Posterior cingulate gyrus (tissue), 11 donors: Measurements from ENCODE around the gene SLC39A11.
"Not testable (repeated sequence)": the region's sequence is repeated elsewhere in the genome, so short reads cannot be mapped to it uniquely, and the experiment has no call there.

Experiments
- DNase-seq, 10 donors: peaks; one replicate each; pipeline versions ENCODE4 v3.0.0 to v3.0.0-alpha.2; 2020 to 2021; ENCODE audit warnings: mixed read lengths in 3 of 10
- intact Hi-C: fragments of 100-400 bp; cut with DNase I; formaldehyde crosslinking; loops from one replicate; pipeline ENCODE4 v1.15.1; 2023

Gene SLC39A11

GRCh38 chr17:72934927-72935326 is 157.6 kb downstream of the SLC39A11 start:
- intact Hi-C loops = no loop called here
- DNase-seq = no peak

GRCh38 chr17:72931635-72932034 is 160.9 kb downstream of the SLC39A11 start:
- no peak for DNase-seq
- intact Hi-C loops = no loop called here

DNA sequence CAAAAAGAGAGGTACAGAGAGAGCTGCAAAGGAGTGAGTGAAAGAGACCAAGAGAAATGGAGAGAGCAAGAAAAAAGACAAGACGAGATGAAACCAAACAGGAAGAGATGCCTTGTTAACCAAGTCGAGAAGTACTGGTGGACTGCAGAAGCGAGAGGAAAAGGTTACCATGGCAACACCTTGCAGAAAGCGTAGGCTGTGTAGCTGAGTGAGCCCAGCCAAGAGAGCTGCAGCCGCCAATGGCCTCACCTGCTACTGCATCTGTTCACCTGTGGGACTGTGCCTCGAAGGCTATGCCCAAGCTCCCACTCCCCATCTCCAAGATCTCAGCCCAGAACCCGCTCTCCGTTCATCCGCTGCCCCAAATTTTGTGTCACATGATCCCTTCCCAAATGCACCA is 161.3 kb downstream of the SLC39A11 start:
- peak in 6 of 10 donors; percentile 46 to 88 (median 70) for DNase-seq
- intact Hi-C loops = no loop called here

GRCh38 chr17:72930031-72930430 is 162.5 kb downstream of the SLC39A11 start:
- intact Hi-C loops = no loop called here
- DNase-seq = no peak

GRCh38 chr17:72928454-72929136 is 163.9 kb downstream of the SLC39A11 start:
- no peak for DNase-seq
- intact Hi-C loops = no loop called here

DNA sequence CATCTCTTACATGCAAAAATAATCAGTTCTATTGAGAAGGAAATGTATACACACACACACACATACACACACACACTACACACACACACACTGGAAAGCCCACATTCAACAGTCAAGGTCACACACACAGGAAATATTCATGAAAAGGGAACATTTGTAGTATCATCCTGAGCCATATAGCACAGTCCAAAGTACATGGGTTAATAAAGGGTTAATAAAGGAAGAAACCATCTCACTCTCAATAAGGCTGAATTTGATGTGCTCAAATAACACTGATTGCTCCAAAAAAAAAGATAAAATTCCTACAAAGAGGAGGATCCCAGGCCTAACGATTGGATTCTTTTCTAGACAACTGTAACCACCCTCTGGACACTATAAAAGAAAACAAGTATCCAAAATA is 164.7 kb downstream of the SLC39A11 start:
- DNase-seq = no peak

GRCh38 chr17:72927146-72927545 is 165.3 kb downstream of the SLC39A11 start:
- intact Hi-C loops = no loop called here

More for the DNA sequence above, 164.7 kb downstream of the SLC39A11 start:
- intact Hi-C loops = no loop called here

DNA sequence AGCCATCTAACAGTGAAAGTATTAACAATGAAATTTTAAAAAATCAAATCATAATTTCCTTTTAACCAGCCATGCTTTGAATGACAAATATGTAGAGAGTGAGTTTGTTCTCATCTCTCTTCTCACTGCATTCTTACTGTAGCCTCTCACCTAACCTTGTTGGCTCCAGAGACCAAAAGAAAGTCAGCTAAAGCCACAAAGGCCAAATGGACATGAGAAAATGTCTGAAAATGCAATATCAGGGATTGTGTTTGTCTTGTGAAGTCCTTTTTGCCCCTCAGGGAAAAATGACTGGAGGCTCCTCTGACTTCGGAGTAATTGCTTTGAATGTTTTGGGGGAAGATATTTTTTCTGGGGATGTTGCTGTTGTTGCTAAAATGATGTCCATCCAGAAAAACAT is 166.3 kb downstream of the SLC39A11 start:
- intact Hi-C loops = no loop called here
- DNase-seq = no peak

More at GRCh38 chr17:72927146-72927545, 165.3 kb downstream of the SLC39A11 start:
- DNase-seq = no peak

DNA sequence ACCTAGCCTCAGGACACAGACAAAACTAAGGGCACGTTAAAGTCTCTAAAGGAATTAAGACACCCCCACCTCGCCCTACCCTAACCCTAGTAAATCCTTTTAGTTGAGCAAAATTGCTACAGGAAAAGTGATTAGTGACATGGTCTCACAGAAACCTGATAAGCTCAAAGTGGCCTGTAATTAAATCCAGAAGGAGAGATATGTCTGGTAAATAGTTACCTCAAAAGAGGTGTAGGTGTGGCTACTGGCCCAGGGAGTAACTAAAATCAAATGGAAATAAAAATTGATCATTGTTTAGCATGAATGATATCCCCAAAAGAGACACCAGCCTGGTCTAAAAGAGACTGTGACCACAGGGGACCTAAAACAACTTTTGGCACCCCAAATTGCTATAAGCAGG is 168.3 kb downstream of the SLC39A11 start:
- no peak for DNase-seq
- intact Hi-C loops = no loop called here

DNA sequence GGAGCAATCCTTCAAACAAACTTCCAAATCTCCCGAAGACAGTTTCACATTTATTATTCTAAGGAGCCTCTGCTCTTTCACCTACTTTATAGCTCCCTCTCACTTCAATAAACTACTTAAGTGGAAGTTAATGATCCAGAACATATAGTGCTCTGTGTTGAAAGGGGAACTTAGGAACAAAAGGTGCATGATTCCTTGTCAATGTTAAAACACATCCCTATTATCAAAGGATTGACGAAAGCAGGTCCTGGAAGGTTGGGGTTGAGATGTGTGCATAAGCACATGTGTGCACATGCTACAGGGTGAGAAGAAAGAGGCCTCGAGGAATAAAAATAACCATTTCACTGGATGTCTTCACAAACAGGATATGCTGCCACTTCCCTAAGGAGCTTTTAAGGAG is 170.3 kb downstream of the SLC39A11 start:
- no peak for DNase-seq
- intact Hi-C loops = no loop called here

GRCh38 chr17:72921347-72922054 is 171.0 kb downstream of the SLC39A11 start:
- intact Hi-C loops = no loop called here
- DNase-seq = no peak

- no peak for DNase-seq
- intact Hi-C loops = no loop called here
Measured at GRCh38 chr17:72920513-72920912, 172.0 kb downstream of the SLC39A11 start.

DNA sequence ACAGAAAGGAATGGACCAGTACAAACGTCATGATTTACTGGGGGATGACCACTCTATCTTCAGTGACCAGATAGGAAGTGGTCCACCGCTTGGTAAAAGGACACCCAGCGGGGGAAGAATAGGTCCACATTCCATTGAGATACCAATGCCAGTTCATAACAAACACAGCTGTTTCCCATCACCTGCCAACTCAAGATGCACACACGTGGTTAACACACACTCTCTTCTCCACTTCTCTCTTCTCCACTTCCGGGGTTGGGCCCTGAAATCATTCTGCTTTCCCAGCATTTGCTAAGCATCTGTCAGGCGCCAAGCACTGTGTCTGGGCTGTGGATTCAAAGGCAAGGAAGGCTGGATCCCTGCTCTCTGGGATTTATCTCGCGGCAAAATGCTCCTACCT is 175.5 kb downstream of the SLC39A11 start:
- intact Hi-C loops = no loop called here
- no peak for DNase-seq

GRCh38 chr17:72915625-72916081 is 176.8 kb downstream of the SLC39A11 start:
- intact Hi-C loops = no loop called here
- DNase-seq = peak in 8 of 10 donors; percentile 62 to 94 (median 74)

DNA sequence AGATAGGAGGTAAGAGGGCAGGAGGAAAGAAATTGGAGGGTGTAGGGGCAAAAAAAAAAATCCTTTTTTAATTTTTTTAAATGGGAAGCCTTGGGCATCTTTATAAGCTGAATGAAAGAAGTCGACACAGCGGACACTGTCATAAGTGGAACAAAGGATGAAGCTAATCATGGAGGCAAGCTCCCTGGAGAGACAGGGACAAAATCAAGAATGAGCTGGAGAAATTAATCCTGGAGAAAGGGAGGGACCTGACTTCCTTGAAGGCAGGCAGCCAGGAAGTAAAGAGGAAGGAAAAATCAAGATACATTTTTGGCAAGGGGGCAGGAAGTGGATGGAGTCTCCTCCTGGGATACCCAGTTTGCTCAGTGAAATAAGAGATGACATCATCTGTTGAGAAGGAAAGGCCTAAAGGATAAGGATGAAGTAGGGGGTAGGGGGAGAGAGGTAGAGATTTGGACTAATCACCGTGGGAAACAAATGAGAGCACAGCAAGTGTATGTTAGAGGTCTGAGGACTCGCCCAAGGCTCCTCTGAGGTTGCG is 179.3 kb downstream of the SLC39A11 start:
- DNase-seq = no peak
- intact Hi-C loops = no loop called here

GRCh38 chr17:72906306-72906705 is 186.2 kb downstream of the SLC39A11 start:
- intact Hi-C loops = no loop called here
- no peak for DNase-seq

DNA sequence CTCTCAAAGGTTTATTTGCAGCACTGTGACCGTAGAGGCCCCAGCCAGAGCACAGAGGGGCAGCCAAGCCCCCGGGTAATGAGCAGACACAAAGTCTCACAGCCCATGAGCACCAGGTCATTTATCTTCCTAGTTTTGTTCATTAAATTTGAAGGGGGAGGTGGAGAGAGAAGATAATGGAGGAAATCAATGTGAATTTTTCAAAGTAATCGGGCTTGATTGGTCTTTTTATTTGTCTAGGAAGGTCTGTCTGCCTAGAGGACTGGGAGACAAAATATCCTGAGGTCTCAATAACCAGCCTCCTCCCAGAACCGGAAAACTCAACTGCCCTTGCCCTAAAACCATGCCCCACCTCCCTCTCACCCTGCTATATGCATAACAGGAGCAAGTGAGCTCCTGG is 189.0 kb downstream of the SLC39A11 start:
- intact Hi-C loops = no loop called here
- no peak for DNase-seq

DNA sequence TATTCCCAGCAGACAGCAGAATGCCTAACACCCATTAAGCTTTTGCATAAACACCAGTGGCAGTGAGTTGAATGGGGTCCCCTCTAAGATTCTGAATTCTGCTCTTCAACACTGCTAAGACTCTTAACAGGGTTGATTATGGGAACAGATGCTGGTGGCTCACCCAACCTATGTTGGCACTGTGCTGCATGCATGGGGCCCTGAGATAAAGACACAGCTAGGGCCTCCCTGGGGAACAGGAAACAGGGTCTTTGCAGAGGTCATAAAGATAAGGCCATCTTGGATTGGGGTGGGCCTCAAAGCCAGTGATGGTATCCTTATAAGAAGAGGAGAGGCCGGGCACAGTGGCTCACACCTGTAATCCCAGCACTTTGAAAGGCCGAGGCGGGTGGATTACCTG is 190.8 kb downstream of the SLC39A11 start:
- no peak for DNase-seq
- intact Hi-C loops = no loop called here

DNA sequence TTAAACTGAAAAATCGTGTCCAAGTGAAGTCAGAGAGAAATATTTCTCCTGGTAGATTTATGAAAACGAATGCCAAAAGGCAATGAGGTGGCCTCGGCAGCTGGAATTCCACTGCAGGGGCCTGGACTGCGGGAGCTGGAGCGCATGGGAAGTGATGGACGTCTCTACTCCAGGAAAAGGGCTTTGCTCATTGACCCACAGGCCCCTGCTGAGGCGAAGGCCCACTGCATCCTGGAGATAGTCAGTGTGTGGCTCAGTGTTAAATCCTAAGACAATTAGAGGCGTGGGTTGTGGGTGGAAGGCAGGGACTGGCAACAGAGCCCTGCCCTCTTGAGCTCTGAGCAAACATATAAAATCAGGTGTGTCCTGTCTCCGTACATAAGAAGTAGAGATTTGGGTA is 191.4 kb downstream of the SLC39A11 start:
- no peak for DNase-seq
- intact Hi-C loops = no loop called here

- intact Hi-C loops = no loop called here
- no peak for DNase-seq
Measured at GRCh38 chr17:72900654-72900971, 191.9 kb downstream of the SLC39A11 start.

DNA sequence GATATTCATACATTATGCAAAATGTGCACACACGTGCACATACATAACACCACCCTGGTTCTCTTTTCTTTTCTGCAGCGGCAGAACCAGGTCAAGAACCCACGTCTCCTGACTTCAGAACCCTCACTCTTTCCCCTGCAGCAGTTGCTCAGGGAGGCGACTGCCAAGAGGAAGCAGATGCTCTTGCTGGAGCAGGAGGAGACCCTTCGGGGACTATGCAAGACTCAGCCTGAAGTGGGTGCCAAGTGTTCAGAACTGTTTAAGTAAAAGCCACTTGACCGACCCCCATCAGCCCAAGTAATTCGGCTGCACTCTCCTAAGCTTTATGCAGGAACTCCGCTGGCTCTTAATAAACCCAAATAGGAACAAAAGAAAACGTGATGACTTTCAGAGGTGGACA is 193.8 kb downstream of the SLC39A11 start:
- intact Hi-C loops = no loop called here
- peak in 1 of 10 donors; percentile 43 for DNase-seq

DNA sequence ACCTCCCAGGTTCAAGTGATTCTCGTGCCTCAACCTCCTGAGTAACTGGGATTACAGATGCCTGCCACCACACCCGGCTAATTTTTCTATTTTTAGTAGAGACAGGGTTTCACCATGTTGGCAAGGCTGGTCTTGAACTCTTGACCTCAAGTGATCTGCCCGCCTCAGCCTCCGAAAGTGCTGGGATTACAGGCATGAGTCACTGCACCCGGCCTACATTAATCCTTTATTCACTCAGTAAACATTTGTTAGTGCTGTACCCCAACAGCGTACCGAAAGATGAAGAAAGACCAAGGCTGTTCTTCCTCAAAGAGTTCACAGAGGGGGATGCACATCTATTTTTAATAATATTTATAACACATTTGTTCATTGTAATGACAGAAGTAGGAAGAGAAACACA is 196.2 kb downstream of the SLC39A11 start:
- DNase-seq = peak in 1 of 10 donors; percentile 42
- intact Hi-C loops = not testable (repeated sequence)
